ENCODE results near the gene FOXF1.

DNA sequence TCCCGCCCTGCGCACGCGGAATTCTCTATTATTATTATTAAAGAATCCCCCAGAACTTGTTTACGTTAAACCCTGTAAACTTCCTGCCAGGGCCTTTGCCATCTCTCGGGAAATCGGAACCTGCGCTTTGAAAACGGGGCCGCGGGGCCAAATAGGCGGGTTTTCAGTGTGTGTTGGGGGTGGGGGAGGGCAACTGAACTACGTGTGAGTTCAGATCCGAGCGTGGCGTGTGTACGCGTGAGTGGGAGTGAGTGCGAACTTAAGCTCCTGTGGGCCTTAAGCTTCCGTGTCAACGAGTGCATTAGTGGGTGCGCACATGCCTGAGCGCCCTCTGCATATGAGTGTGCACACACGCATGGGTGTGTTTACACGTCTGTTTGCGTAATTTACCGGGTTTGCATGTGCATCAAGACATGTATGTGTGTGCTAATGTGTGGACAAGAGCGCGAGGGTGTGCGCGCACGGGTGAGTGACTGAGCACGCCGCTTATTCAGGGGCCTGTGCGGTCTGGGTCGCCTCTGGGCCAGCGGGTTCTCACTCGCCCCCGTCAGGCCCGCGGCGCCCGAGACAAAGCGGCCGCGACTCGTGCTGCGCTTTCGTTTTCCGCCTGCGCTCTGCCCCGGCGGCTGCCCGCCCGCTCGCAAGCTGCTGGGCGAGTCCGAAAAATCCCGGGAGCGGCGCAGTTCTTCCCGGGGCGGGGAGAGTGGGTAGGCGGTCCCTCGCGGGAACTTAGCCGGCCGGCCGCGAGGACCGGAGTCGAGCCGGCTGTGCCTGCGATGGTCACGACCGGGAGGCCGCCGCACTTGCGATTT is 1.2 kb upstream of the FOXF1 start:
- no peak for TF ChIP-seq FOXJ3 (CRISPR knock-in tag; IDR thresholded peaks at IDR 0.05; ENCODE audit: borderline replicate concordance)
- TF ChIP-seq, protein P1, sequence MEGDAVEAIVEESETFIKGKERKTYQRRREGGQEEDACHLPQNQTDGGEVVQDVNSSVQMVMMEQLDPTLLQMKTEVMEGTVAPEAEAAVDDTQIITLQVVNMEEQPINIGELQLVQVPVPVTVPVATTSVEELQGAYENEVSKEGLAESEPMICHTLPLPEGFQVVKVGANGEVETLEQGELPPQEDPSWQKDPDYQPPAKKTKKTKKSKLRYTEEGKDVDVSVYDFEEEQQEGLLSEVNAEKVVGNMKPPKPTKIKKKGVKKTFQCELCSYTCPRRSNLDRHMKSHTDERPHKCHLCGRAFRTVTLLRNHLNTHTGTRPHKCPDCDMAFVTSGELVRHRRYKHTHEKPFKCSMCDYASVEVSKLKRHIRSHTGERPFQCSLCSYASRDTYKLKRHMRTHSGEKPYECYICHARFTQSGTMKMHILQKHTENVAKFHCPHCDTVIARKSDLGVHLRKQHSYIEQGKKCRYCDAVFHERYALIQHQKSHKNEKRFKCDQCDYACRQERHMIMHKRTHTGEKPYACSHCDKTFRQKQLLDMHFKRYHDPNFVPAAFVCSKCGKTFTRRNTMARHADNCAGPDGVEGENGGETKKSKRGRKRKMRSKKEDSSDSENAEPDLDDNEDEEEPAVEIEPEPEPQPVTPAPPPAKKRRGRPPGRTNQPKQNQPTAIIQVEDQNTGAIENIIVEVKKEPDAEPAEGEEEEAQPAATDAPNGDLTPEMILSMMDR (IDR thresholded peaks at IDR 0.05): no peak
- TF ChIP-seq ZNF396 (CRISPR knock-in tag; IDR thresholded peaks at IDR 0.05; ENCODE audit: borderline replicate concordance): no peak
- TF ChIP-seq, protein P2, sequence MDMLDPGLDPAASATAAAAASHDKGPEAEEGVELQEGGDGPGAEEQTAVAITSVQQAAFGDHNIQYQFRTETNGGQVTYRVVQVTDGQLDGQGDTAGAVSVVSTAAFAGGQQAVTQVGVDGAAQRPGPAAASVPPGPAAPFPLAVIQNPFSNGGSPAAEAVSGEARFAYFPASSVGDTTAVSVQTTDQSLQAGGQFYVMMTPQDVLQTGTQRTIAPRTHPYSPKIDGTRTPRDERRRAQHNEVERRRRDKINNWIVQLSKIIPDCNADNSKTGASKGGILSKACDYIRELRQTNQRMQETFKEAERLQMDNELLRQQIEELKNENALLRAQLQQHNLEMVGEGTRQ (CRISPR knock-in tag; IDR thresholded peaks at IDR 0.05): no peak
- TF ChIP-seq, protein P3, sequence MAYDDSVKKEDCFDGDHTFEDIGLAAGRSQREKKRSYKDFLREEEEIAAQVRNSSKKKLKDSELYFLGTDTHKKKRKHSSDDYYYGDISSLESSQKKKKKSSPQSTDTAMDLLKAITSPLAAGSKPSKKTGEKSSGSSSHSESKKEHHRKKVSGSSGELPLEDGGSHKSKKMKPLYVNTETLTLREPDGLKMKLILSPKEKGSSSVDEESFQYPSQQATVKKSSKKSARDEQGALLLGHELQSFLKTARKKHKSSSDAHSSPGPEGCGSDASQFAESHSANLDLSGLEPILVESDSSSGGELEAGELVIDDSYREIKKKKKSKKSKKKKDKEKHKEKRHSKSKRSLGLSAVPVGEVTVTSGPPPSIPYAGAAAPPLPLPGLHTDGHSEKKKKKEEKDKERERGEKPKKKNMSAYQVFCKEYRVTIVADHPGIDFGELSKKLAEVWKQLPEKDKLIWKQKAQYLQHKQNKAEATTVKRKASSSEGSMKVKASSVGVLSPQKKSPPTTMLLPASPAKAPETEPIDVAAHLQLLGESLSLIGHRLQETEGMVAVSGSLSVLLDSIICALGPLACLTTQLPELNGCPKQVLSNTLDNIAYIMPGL (CRISPR knock-in tag; IDR thresholded peaks at IDR 0.05): no peak
- TF ChIP-seq, protein P4, sequence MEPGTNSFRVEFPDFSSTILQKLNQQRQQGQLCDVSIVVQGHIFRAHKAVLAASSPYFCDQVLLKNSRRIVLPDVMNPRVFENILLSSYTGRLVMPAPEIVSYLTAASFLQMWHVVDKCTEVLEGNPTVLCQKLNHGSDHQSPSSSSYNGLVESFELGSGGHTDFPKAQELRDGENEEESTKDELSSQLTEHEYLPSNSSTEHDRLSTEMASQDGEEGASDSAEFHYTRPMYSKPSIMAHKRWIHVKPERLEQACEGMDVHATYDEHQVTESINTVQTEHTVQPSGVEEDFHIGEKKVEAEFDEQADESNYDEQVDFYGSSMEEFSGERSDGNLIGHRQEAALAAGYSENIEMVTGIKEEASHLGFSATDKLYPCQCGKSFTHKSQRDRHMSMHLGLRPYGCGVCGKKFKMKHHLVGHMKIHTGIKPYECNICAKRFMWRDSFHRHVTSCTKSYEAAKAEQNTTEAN (CRISPR knock-in tag; IDR thresholded peaks at IDR 0.05): no peak
- TF ChIP-seq, protein P5, sequence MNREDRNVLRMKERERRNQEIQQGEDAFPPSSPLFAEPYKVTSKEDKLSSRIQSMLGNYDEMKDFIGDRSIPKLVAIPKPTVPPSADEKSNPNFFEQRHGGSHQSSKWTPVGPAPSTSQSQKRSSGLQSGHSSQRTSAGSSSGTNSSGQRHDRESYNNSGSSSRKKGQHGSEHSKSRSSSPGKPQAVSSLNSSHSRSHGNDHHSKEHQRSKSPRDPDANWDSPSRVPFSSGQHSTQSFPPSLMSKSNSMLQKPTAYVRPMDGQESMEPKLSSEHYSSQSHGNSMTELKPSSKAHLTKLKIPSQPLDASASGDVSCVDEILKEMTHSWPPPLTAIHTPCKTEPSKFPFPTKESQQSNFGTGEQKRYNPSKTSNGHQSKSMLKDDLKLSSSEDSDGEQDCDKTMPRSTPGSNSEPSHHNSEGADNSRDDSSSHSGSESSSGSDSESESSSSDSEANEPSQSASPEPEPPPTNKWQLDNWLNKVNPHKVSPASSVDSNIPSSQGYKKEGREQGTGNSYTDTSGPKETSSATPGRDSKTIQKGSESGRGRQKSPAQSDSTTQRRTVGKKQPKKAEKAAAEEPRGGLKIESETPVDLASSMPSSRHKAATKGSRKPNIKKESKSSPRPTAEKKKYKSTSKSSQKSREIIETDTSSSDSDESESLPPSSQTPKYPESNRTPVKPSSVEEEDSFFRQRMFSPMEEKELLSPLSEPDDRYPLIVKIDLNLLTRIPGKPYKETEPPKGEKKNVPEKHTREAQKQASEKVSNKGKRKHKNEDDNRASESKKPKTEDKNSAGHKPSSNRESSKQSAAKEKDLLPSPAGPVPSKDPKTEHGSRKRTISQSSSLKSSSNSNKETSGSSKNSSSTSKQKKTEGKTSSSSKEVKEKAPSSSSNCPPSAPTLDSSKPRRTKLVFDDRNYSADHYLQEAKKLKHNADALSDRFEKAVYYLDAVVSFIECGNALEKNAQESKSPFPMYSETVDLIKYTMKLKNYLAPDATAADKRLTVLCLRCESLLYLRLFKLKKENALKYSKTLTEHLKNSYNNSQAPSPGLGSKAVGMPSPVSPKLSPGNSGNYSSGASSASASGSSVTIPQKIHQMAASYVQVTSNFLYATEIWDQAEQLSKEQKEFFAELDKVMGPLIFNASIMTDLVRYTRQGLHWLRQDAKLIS (CRISPR knock-in tag; IDR thresholded peaks at IDR 0.05; ENCODE audit: borderline replicate concordance): no peak
- TF ChIP-seq, protein P6, sequence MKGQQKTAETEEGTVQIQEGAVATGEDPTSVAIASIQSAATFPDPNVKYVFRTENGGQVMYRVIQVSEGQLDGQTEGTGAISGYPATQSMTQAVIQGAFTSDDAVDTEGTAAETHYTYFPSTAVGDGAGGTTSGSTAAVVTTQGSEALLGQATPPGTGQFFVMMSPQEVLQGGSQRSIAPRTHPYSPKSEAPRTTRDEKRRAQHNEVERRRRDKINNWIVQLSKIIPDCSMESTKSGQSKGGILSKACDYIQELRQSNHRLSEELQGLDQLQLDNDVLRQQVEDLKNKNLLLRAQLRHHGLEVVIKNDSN (CRISPR knock-in tag; IDR thresholded peaks at IDR 0.05): no peak

Data from WTC11 (cell line).